ENCODE measurements around the gene GANC. TPM values are rescaled to one million over a fixed set of nuclear protein-coding genes. Genes with fewer than 3 reads are reported as not detected.

The GANC gene
- polyA plus RNA-seq, 6 donors from 2014 or later, result 20.8 to 48.7 (median 36.6) TPM

- no peak for DNase-seq
- no peaks in the 10 kb centered on the region for H3K27me3 Mint-ChIP-seq
- no peak for ATAC-seq (ENCODE audit: low read depth in 2 of 2)
- peak overlapping the region in 2 of 8 donors; percentile 17 to 90 for H3K4me3 Mint-ChIP-seq
- no peaks in the 10 kb centered on the region for H3K9me3 Mint-ChIP-seq
- H3K27ac Mint-ChIP-seq, result peak overlapping the region in 1 of 6 donors; percentile 58
- no peaks in the 10 kb centered on the region for H3K36me3 Mint-ChIP-seq
- peaks cover 32 to 53% (median 47%) of the 10 kb centered on the region in 3 donors for H3K4me1 Mint-ChIP-seq
Observed at GRCh38 chr15:42270996-42271395, 2.0 kb upstream of the GANC start.

- Mint-ChIP-seq H3K27ac (peak overlapping the region; percentile 83 to 99 (median 98)), H3K36me3 (no peaks in the 10 kb centered on the region), H3K4me1 (peaks cover 34 to 55% (median 52%) of the 10 kb centered on the region in 3 donors), H3K9me3 (no peaks in the 10 kb centered on the region), H3K4me3 (peak overlapping the region; percentile 88 to 99 (median 97)), H3K27me3 (no peaks in the 10 kb centered on the region)
- peak; percentile 66 to 69 for ATAC-seq (ENCODE audit: low read depth in 2 of 2)
- peak; percentile 79 for DNase-seq
Observed at GRCh38 chr15:42273900-42274701, 1.1 kb downstream of the GANC start.

DNA sequence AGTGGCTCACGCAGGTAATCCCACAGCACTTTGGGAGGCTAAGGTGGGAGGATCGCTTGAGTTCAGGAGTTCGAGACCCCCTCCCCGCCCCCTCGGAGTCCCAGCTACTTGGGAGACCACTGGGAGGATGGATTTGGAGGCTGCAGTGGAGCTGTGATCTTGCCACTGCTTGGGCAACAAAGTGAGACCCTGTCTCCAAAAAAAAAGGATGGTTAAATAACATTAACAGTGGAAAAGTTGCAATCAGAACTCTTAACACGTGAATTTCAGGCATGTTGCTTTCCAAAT is 1.6 kb downstream of the GANC start:
- DNase-seq, result no peak
- no peaks in the 10 kb centered on the region for H3K27me3 Mint-ChIP-seq

DNA sequence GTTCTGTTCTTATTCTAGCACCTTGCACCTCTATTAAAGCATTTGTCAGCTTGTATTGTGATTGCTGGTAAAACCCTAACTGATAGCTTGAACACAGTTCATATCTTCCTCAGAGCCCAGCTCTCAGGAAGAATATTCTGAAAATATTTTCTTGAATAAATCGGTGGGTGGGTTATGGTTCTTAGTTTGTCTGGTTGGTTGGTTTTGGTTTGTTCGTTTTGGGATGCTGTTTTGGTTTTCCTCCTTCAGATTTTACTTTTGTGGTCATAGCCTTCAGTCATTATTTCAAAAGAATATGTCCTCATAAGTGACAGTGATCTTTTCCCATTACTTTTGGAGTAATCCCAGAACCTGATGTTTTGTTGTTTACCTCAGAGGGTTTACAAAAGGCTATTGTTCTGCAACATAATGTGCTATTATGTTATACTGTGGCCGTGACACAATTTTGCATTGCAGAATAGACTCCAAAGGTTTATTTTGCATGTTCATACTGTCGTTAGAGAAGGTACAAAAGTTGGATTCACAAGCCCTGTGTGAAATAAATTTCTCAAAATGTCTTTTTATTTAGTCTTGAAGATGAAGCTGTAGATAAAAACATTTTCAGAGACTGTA is 2.9 kb downstream of the GANC start:
- peak overlapping the region in 5 of 6 donors; percentile 2 to 96 (median 75) for H3K27ac Mint-ChIP-seq
- no peaks in the 10 kb centered on the region for H3K27me3 Mint-ChIP-seq
- ATAC-seq (ENCODE audit: low read depth in 2 of 2) (no peak), DNase-seq (no peak)
- H3K9me3 Mint-ChIP-seq, result no peaks in the 10 kb centered on the region
- H3K4me1 Mint-ChIP-seq, result peaks cover 37 to 42% (median 39%) of the 10 kb centered on the region in 3 donors
- H3K4me3 Mint-ChIP-seq, result peak overlapping the region; percentile 57 to 90 (median 75)
- H3K36me3 Mint-ChIP-seq, result peaks cover 0 to 9% of the 10 kb centered on the region in 2 donors

More for the DNA sequence above, 1.6 kb downstream of the GANC start:
- Mint-ChIP-seq H3K4me3 (peak overlapping the region; percentile 88 to 99 (median 97)), H3K9me3 (no peaks in the 10 kb centered on the region), H3K27ac (peak overlapping the region; percentile 83 to 99 (median 98)), H3K36me3 (no peaks in the 10 kb centered on the region), H3K4me1 (peaks cover 34 to 51% (median 48%) of the 10 kb centered on the region in 3 donors)
- no peak for ATAC-seq (ENCODE audit: low read depth in 2 of 2)

GRCh38 chr15:42276762-42277161 is 3.8 kb downstream of the GANC start:
- ATAC-seq (ENCODE audit: low read depth in 2 of 2), result no peak
- H3K27me3 Mint-ChIP-seq, result no peaks in the 10 kb centered on the region
- H3K4me3 Mint-ChIP-seq, result peak overlapping the region in 3 of 8 donors; percentile 37 to 47 (median 39)
- peaks cover 32 to 38% (median 35%) of the 10 kb centered on the region in 3 donors for H3K4me1 Mint-ChIP-seq
- DNase-seq, result no peak
- peak overlapping the region in 1 of 6 donors; percentile 49 for H3K27ac Mint-ChIP-seq
- H3K9me3 Mint-ChIP-seq, result no peaks in the 10 kb centered on the region
- H3K36me3 Mint-ChIP-seq, result peaks cover 0 to 9% of the 10 kb centered on the region in 2 donors

DNA sequence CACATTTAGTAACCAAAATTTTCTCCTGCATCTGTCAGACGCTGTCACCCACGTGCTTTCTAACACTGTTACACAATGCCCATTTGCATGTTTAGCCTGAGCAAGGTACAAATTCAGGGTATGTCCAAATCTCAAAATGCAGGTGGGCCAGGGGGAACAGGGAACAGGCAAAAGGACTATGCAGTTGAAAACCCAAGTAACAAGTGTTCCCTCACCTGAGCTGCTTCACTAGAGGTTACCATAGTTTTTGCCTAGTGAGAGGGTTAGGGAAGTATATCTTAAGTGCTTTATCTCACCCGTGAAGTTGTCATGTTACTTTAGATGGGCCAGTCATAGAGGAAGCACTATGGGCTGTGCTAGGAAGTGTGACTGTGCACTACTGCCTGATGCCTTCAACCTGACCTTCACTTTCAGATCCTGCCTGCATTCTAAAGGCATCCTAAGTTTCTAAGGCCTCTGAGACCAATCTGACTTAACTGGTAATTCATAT is 6.3 kb downstream of the GANC start:
- ATAC-seq (ENCODE audit: low read depth in 2 of 2), result peak in 1 of 2 donors; percentile 53
- H3K9me3 Mint-ChIP-seq, result no peaks in the 10 kb centered on the region
- DNase-seq, result no peak
- H3K4me1 Mint-ChIP-seq, result peaks cover 19 to 21% (median 20%) of the 10 kb centered on the region in 3 donors
- peak overlapping the region in 1 of 8 donors; percentile 5 for H3K4me3 Mint-ChIP-seq
- no peaks in the 10 kb centered on the region for H3K27me3 Mint-ChIP-seq
- peaks cover 3 to 9% of the 10 kb centered on the region in 2 donors for H3K36me3 Mint-ChIP-seq
- H3K27ac Mint-ChIP-seq, result no peak overlapping the region

GRCh38 chr15:42282344-42282743 is 9.3 kb downstream of the GANC start:
- no peak for DNase-seq
- Mint-ChIP-seq H3K4me3 (no peak overlapping the region), H3K9me3 (no peaks in the 10 kb centered on the region), H3K4me1 (peaks cover 0 to 7% (median 0%) of the 10 kb centered on the region in 3 donors), H3K27me3 (no peaks in the 10 kb centered on the region), H3K27ac (no peak overlapping the region), H3K36me3 (peaks cover 9 to 16% of the 10 kb centered on the region in 2 donors)
- ATAC-seq (ENCODE audit: low read depth in 2 of 2), result no peak

DNA sequence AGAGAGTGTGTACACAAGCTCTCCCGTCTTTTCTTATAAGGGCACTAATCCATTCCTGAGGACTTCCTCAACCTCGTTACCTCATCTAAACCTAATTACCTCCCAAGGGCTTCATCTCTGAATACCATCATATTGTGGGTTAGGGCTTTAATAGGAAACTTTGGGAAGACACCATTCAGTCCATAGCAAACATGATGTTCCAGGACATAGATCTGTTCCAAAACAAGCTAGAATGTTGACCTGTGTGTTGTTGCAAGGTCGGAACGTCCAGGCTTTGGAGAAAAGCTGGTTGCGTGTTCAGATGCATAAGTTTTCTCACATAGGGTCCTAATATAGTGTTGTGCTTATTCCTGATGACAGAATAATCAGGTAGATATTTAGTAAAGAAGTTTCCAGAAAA is 9.9 kb downstream of the GANC start:
- Mint-ChIP-seq H3K27me3 (no peaks in the 10 kb centered on the region), H3K27ac (peak overlapping the region in 1 of 6 donors; percentile 16), H3K4me1 (peaks cover 0 to 7% (median 0%) of the 10 kb centered on the region in 3 donors), H3K36me3 (peaks cover 9 to 22% of the 10 kb centered on the region in 2 donors), H3K9me3 (no peaks in the 10 kb centered on the region), H3K4me3 (no peak overlapping the region)
- no peak for ATAC-seq (ENCODE audit: low read depth in 2 of 2)
- DNase-seq, result no peak

DNA sequence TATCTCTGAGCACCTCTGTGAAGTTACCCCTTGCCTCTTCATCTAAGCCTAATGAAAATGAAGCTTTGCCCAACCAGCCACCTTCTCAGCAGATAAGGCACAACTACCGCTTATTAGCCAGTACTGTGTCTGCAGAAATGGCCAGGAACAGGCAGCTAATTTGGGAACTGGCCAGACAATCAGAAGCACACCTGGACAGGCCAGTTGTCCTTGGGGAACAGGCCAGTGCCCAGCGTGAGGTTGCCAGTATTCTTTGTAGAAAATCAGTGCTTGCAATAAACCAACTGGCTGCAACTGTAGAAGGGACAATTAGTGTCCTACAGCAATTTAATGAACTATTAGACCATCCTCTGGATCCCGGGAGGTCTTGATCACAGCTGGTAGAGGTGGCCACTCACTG is 10.7 kb downstream of the GANC start:
- H3K27me3 Mint-ChIP-seq, result no peaks in the 10 kb centered on the region
- peak overlapping the region in 1 of 6 donors; percentile 27 for H3K27ac Mint-ChIP-seq
- peaks cover 11 to 29% of the 10 kb centered on the region in 2 donors for H3K36me3 Mint-ChIP-seq
- peaks cover 0 to 5% (median 0%) of the 10 kb centered on the region in 3 donors for H3K4me1 Mint-ChIP-seq
- ATAC-seq (ENCODE audit: low read depth in 2 of 2), result no peak
- DNase-seq, result no peak
- H3K4me3 Mint-ChIP-seq, result no peak overlapping the region
- H3K9me3 Mint-ChIP-seq, result no peaks in the 10 kb centered on the region

DNA sequence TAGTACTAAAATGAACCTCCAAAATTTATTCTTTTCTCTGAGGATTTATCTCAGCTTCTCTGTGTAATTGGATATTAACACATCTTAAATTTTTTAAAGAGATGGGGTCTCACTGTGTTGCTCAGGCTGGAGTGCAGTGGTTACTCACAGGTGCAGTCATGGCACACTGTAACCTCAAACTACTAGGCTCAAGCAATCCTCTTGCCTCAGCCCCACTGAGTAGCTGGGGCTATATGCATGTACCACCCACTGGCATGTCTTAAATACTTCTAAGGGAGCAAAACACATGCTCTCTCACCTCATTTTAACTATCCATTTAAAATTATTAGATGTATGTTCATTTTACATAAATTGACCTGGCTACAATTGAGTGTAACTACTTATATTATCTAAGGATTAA is 11.6 kb downstream of the GANC start:
- Mint-ChIP-seq H3K27ac (no peak overlapping the region), H3K36me3 (peaks cover 19 to 33% of the 10 kb centered on the region in 2 donors), H3K27me3 (no peaks in the 10 kb centered on the region), H3K4me1 (peaks cover 0 to 5% (median 0%) of the 10 kb centered on the region in 3 donors), H3K9me3 (no peaks in the 10 kb centered on the region), H3K4me3 (no peak overlapping the region)
- no peak for ATAC-seq (ENCODE audit: low read depth in 2 of 2)
- DNase-seq, result no peak

GRCh38 chr15:42285034-42285433 is 12.0 kb downstream of the GANC start:
- H3K36me3 Mint-ChIP-seq, result peaks cover 19 to 33% of the 10 kb centered on the region in 2 donors

GRCh38 chr15:42286445-42287029 is 13.5 kb downstream of the GANC start:
- Mint-ChIP-seq H3K4me3 (no peak overlapping the region), H3K27ac (no peak overlapping the region), H3K9me3 (no peaks in the 10 kb centered on the region), H3K27me3 (no peaks in the 10 kb centered on the region), H3K36me3 (peaks cover 23 to 41% of the 10 kb centered on the region in 2 donors), H3K4me1 (peaks cover 0 to 5% (median 2%) of the 10 kb centered on the region in 3 donors)
- DNase-seq (no peak), ATAC-seq (ENCODE audit: low read depth in 2 of 2) (no peak)

More at GRCh38 chr15:42285034-42285433, 12.0 kb downstream of the GANC start:
- H3K4me3 Mint-ChIP-seq, result peak overlapping the region in 1 of 8 donors; percentile 22
- no peak overlapping the region for H3K27ac Mint-ChIP-seq
- DNase-seq (no peak), ATAC-seq (ENCODE audit: low read depth in 2 of 2) (no peak)
- H3K9me3 Mint-ChIP-seq, result no peaks in the 10 kb centered on the region
- no peaks in the 10 kb centered on the region for H3K27me3 Mint-ChIP-seq
- H3K4me1 Mint-ChIP-seq, result peaks cover 0 to 3% (median 0%) of the 10 kb centered on the region in 3 donors

- DNase-seq (no peak), ATAC-seq (ENCODE audit: low read depth in 2 of 2) (no peak)
- no peak overlapping the region for H3K27ac Mint-ChIP-seq
- peaks cover 27 to 47% of the 10 kb centered on the region in 2 donors for H3K36me3 Mint-ChIP-seq
- no peak overlapping the region for H3K4me3 Mint-ChIP-seq
- H3K27me3 Mint-ChIP-seq, result no peaks in the 10 kb centered on the region
- peaks cover 0 to 7% (median 2%) of the 10 kb centered on the region in 3 donors for H3K4me1 Mint-ChIP-seq
- no peaks in the 10 kb centered on the region for H3K9me3 Mint-ChIP-seq
Observed at GRCh38 chr15:42287931-42288330, 14.9 kb downstream of the GANC start.

All from naive B cell (primary cell).